ENCODE data around the gene CXCL5.

The CXCL5 gene

GRCh38 chr4:74030285-74030684, 31.8 kb upstream of the CXCL5 start:
- TF ChIP-seq CTCF (IDR thresholded peaks at IDR 0.05), result no peak

GRCh38 chr4:74028504-74028903, 30.0 kb upstream of the CXCL5 start:
- TF ChIP-seq CTCF (IDR thresholded peaks at IDR 0.05), result no peak

- no peak for TF ChIP-seq CTCF (IDR thresholded peaks at IDR 0.05)
Observed at GRCh38 chr4:74023709-74024108, 25.2 kb upstream of the CXCL5 start.

GRCh38 chr4:74021601-74022000, 23.1 kb upstream of the CXCL5 start:
- no peak for TF ChIP-seq CTCF (IDR thresholded peaks at IDR 0.05)

DNA sequence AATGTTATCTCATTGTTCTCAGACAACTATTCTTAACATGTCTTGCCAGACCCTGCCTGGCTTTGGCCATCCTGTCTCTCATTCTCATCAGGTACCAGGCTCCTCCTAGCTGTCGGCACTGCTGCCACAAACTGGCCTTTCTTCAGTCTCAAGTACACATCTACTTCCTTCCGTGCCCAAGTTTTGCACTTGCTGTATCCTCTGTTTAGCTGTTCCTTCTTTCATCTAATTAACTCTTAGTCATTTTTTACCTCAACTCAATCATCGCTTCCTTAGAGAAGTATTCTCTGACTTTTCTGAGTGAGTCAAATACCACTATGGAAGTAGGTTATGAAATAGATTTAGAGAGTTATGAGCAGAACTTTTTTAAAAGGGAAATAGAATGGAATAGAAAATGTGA, 20.3 kb upstream of the CXCL5 start:
- no peak for TF ChIP-seq CTCF (IDR thresholded peaks at IDR 0.05)

DNA sequence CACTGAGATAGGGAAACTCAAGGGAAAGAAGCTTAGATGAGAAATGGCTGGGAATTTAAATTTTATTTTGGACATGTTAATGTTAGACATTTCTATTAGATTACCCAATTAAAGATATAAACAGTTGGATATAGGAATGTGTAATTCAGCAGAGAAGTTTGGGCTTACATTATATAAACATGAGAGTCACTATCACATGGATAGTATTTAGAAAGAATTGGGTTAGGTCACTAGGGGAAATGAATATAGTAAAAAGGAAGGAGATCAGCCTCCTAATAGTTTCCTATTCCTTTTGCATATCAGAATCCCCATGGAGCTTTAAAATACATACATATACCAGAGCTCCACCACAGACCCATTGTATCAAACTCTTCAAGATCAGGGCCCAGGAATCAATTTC, 19.6 kb upstream of the CXCL5 start:
- no peak for TF ChIP-seq CTCF (IDR thresholded peaks at IDR 0.05)

DNA sequence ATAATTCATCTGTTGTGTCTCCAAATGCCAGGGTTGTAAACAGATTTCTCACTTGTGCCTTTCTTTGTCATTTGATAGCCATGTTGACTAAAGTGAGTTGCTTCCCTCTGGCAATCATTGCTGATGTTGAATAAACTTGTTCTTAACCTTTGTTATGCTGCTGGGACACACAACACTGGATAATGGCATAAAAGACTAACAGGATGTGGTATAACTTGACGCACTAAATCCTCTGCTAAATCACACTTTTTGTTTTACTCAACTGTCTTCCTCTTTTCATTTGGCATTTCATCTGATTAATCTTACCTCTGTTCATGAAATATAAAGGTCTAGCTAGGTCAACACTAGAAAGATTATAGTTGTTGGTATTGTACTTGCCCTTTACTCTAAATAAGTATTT, 17.6 kb upstream of the CXCL5 start:
- no peak for TF ChIP-seq CTCF (IDR thresholded peaks at IDR 0.05)

DNA sequence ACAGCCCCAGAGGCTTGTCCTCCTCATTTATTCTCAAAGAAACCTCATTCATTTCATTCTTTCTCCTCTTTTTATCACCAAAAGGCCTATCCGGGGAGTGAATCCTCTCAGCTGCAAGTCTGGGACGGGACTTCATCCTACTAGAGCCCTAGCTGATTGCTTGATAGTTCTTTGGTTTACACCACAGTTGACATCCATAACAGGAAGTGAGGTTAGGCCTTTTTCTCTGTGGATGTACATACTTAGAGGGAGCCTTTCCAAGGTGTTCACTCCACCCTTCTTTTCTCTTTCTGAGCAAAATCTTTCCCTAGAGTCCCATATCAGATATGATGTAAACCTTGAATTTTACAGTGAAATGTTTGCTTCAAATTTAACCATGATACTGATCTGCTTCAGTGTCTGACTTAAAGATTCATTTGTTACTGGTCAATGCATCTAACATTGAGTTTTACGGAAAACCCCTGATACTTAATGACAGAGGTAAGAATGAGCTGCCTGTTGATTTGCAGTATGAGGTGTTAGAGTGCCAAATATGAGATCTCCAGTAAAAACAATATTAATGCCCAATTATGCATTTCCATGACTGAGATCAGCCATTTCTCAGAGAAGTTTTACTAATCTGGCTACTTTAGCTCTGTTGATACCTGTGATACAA, 16.8 kb upstream of the CXCL5 start:
- TF ChIP-seq CTCF (IDR thresholded peaks at IDR 0.05), result no peak
